HCT116 (cell line): Measurements from ENCODE around the gene SSNA1. TPM values are rescaled to one million over a fixed set of nuclear protein-coding genes. Genes with fewer than 3 reads are reported as not detected.

ENCODE experiments used
- ATAC-seq: fragments of 200-7000 bp; cut with Tn5 transposase; 2 replicates; pipeline ENCODE4 v1.9.1; 2020; ENCODE audit warnings: mild to moderate bottlenecking, moderate library complexity
- BruUV-seq: library from RNA; stranded (reverse); fragments of 400-500 nt; replicated peaks from 2 replicates; lab custom pipeline; 2021; lab: Mats Ljungman, UMichigan
- CTCF ChIA-PET: fragments of 300-600 bp; sonication (Branson Sonifier 250); formaldehyde crosslinking; loops from one replicate; lab custom pipeline; 2021; ENCODE audit warnings: antibody characterized with exemption; lab: Charles Lee
- POLR2A ChIA-PET: fragments of 300-600, 350-600 bp; sonication (Branson Sonifier 250); formaldehyde crosslinking; loops from one replicate; lab custom pipeline; 2021; ENCODE audit warnings: antibody characterized with exemption; lab: Charles Lee
- RAD21 ChIA-PET, 2 experiments: fragments of 300-600 bp; sonication (Branson Sonifier 250); formaldehyde crosslinking; loops; one replicate each; lab custom pipeline; 2023; ENCODE audit warnings: low total read pairs in 2 of 2; ENCODE audit not compliant: uncharacterized antibody in 2 of 2, unreplicated experiment in 2 of 2, low non-redundant PET in 1 of 2; lab: Charles Lee
- DNase-seq: peaks from one replicate; pipeline ENCODE4 v3.0.0-alpha.2; 2010; ENCODE audit warnings: low read depth, low spot score
- H2AFZ ChIP-seq: fragments of 200-600 bp; shearing (Covaris generic), sonication (generic); 2 replicates; pipeline ENCODE4 v1.6.1; 2017; ENCODE audit warnings: low read depth, mixed run types, mixed read lengths, antibody characterized with exemption, low read length; ENCODE audit not compliant: poor library complexity, severe bottlenecking
- H3K27ac ChIP-seq: 2 replicates; pipeline ENCODE4 v1.5.1; 2012; ENCODE audit warnings: low read depth, low read length
- H3K27me3 ChIP-seq: fragments of 200-600 bp; sonication (generic); 2 replicates; pipeline ENCODE4 v1.6.1; 2016; ENCODE audit warnings: mixed run types, low read length, mixed read lengths; ENCODE audit not compliant: insufficient read depth
- H3K36me3 ChIP-seq, 2 experiments: fragments of 200-500 bp in 1 of 2; fragments of 200-600 bp in 1 of 2; sonication (Bioruptor generic) in 1 of 2; sonication (generic) in 1 of 2; 2 replicates each; pipeline versions ENCODE4 v1.5.1 to v1.6.1; 2014 to 2016; ENCODE audit warnings: low read length in 2 of 2, inconsistent platforms in 1 of 2, mixed read lengths in 1 of 2, mixed run types in 1 of 2; ENCODE audit not compliant: insufficient read depth in 2 of 2, control insufficient read depth in 1 of 2
- H3K4me1 ChIP-seq, 2 experiments: fragments of 200-600 bp in 1 of 2; sonication (generic) in 1 of 2; 2 replicates each; pipeline versions ENCODE4 v1.5.1 to v1.6.1; 2012 to 2017; ENCODE audit warnings: low read length in 2 of 2, inconsistent platforms in 1 of 2, mild to moderate bottlenecking in 1 of 2, mixed read lengths in 1 of 2, mixed run types in 1 of 2, moderate library complexity in 1 of 2; ENCODE audit not compliant: insufficient read depth in 2 of 2, control insufficient read depth in 1 of 2
- H3K4me2 ChIP-seq: fragments of 200-600 bp; sonication (generic); 2 replicates; pipeline ENCODE4 v1.6.1; 2017; ENCODE audit warnings: mixed run types, low read length, mixed read lengths
- H3K4me3 ChIP-seq, 2 experiments: fragments of 200-600 bp in 1 of 2; sonication (generic) in 1 of 2; replicated peaks in 1 of 2; 2 replicates each; pipeline ENCODE4 v1.5.1; 2011 to 2016; ENCODE audit warnings: low read length in 2 of 2, control low read depth in 1 of 2, low read depth in 1 of 2, mild to moderate bottlenecking in 1 of 2, mixed read lengths in 1 of 2, mixed run types in 1 of 2
- H3K79me2 ChIP-seq: fragments of 200-600 bp; sonication (generic); 2 replicates; pipeline ENCODE4 v1.6.1; 2017; ENCODE audit warnings: mild to moderate bottlenecking, mixed run types, low read length, moderate library complexity, mixed read lengths; ENCODE audit not compliant: insufficient read depth
- H3K9ac ChIP-seq: fragments of 200-600 bp; sonication (generic); 2 replicates; pipeline ENCODE4 v1.6.1; 2016; ENCODE audit warnings: low read length, mixed read lengths
- H3K9me2 ChIP-seq: fragments of 200-600 bp; sonication (generic), shearing (Covaris generic); 2 replicates; pipeline ENCODE4 v1.6.1; 2017; ENCODE audit warnings: mixed run types, mild to moderate bottlenecking, moderate library complexity; ENCODE audit not compliant: insufficient read depth
- H3K9me3 ChIP-seq, 2 experiments: fragments of 200-500 bp in 1 of 2; fragments of 200-600 bp in 1 of 2; sonication (Bioruptor generic) in 1 of 2; sonication (generic) in 1 of 2; 2 replicates each; pipeline ENCODE4 v1.6.1; 2014 to 2017; ENCODE audit warnings: low read length in 2 of 2, mixed read lengths in 2 of 2, inconsistent platforms in 1 of 2, low read depth in 1 of 2, mild to moderate bottlenecking in 1 of 2, mixed run types in 1 of 2, moderate library complexity in 1 of 2; ENCODE audit not compliant: control insufficient read depth in 1 of 2, insufficient read depth in 1 of 2
- H4K20me1 ChIP-seq: fragments of 200-600 bp; sonication (generic), shearing (Covaris generic); 2 replicates; pipeline ENCODE4 v1.6.1; 2017; ENCODE audit warnings: mixed run types, mild to moderate bottlenecking, moderate library complexity; ENCODE audit not compliant: insufficient read depth
- ELF1 ChIP-seq: IDR thresholded peaks from 2 replicates; pipeline ENCODE4 v1.6.1; 2012; ENCODE audit warnings: low read depth, borderline replicate concordance
- EZH2 ChIP-seq: fragments of 200-600 bp; sonication (generic); IDR thresholded peaks from 2 replicates; pipeline ENCODE4 v1.6.1; 2017; ENCODE audit warnings: antibody characterized with exemption, mixed run types
- intact Hi-C: fragments of 100-400 bp; cut with micrococcal nuclease; formaldehyde crosslinking; loops from 2 replicates; pipeline ENCODE4 v1.10.0; 2022
- total RNA-seq: library from RNA; stranded (reverse); gene quantifications from one replicate; pipeline ENCODE4 v1.2.1, GENCODE V29; 2021; ENCODE audit not compliant: unreplicated experiment
- TF ChIP-seq, protein P1 (sequence below), 3 experiments: fragments of 200-600 bp in 1 of 3; sonication (generic) in 1 of 3; IDR thresholded peaks in 2 of 3; conservative IDR thresholded peaks in 1 of 3; 2 replicates each; pipeline ENCODE4 v1.5.1; 2012 to 2017; ENCODE audit warnings: low read depth in 2 of 3, low read length in 2 of 3, antibody characterized with exemption in 1 of 3, borderline replicate concordance in 1 of 3, control low read depth in 1 of 3, mild to moderate bottlenecking in 1 of 3, mixed read lengths in 1 of 3, mixed run types in 1 of 3, moderate library complexity in 1 of 3; ENCODE audit not compliant: insufficient read depth in 1 of 3

The SSNA1 gene
- total RNA-seq, 1 experiment from 2014 or later: 84.7 TPM

DNA sequence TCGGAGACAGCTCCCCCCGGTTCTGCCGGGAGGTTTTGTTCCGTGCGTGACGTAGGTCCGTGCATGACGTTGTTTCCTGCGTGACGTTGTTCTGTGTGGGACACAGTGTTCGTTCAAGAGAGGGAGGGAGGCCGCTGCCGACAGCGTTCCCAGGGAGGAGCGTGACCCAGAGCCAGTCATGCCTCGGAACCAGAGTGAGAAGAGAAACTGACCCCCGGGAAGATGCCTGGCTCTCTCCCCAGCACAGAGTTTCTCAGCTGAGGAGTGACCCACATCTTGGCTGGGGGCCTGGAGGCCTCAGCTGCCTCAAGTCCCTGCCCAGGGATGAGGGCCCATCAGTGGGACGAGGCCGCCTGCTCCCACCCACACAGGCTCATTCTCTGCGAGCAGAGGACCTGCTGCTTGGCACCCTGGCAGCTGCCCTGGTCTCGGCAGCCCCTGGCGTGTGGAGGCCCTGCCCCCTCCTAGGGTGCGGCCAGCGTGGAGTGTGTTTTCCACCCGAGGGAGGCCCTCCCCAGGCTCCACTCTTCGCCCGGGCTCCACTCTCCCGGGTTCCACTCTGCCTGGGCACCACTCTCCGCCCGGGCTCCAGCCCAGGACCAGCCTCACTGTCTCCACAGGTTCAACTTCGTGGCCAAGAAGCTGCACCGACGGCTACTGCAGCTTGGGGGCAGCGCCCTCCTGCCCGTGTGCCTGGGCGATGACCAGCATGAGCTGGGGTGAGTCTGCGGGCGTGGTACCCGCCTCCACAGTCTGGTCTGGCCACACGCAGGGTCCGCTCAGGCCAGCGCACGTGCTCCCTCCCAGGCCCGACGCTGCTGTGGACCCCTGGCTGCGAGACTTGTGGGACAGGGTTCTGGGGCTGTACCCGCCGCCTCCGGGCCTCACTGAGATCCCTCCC lies 24.9 kb downstream of the SSNA1 start:
- DNase-seq: no peak
- POLR2A ChIA-PET: interaction anchor here (0.9 to 1.5 kb wide), 5 partner anchors 10 to 50 kb away, joined by 3 to 4 read pairs (median 3); partner anchors contain the start of gene CYSRT1
- H3K27ac ChIP-seq: peak overlapping the region; percentile 45; the same call in 1 of the 2 replicates
- no peak overlapping the region for H3K4me2 ChIP-seq
- no peak overlapping the region for H2AFZ ChIP-seq
- peaks cover 19 to 32% of the 10 kb centered on the region in 2 experiments for H3K4me1 ChIP-seq
- no peaks in the 10 kb centered on the region for H3K9me2 ChIP-seq
- H3K9ac ChIP-seq: no peak overlapping the region
- intact Hi-C loops: no loop called here
- CTCF ChIA-PET: interaction anchor here (0.7 to 2.4 kb wide), 6 partner anchors 9 to 49 kb away, joined by 3 to 16 read pairs (median 5); partner anchors contain the start of genes RNF208 and RNF224
- no peaks in the 10 kb centered on the region for H3K9me3 ChIP-seq
- no peaks in the 10 kb centered on the region for H3K79me2 ChIP-seq
- H3K36me3 ChIP-seq: peaks cover 0 to 7% of the 10 kb centered on the region in 2 experiments; a peak in 1 of 4 replicates
- H3K27me3 ChIP-seq: no peaks in the 10 kb centered on the region
- RAD21 ChIA-PET: interaction anchor here (0.7 to 0.8 kb wide), 2 partner anchors 14 kb away, joined by 3 to 4 read pairs; partner anchors contain the start of gene RNF224 (in 2 of the 2)
- no TSS peak for BruUV-seq
- H4K20me1 ChIP-seq: no peaks in the 10 kb centered on the region
- ATAC-seq: peak; percentile 33
- TF ChIP-seq, protein P1, sequence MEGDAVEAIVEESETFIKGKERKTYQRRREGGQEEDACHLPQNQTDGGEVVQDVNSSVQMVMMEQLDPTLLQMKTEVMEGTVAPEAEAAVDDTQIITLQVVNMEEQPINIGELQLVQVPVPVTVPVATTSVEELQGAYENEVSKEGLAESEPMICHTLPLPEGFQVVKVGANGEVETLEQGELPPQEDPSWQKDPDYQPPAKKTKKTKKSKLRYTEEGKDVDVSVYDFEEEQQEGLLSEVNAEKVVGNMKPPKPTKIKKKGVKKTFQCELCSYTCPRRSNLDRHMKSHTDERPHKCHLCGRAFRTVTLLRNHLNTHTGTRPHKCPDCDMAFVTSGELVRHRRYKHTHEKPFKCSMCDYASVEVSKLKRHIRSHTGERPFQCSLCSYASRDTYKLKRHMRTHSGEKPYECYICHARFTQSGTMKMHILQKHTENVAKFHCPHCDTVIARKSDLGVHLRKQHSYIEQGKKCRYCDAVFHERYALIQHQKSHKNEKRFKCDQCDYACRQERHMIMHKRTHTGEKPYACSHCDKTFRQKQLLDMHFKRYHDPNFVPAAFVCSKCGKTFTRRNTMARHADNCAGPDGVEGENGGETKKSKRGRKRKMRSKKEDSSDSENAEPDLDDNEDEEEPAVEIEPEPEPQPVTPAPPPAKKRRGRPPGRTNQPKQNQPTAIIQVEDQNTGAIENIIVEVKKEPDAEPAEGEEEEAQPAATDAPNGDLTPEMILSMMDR (IDR thresholded peaks at IDR 0.05 in 2 of 3, conservative IDR thresholded peaks at IDR 0.05 in 1 of 3; ENCODE audit: borderline replicate concordance in 1 of 3, insufficient read depth in 1 of 3, low read depth in 2 of 3, low read length in 2 of 3): peak in 2 of 3 experiments; percentile 63; a peak in 4 of 6 replicates
- TF ChIP-seq EZH2: no peak
- TF ChIP-seq ELF1: no peak
- no peak overlapping the region for H3K4me3 ChIP-seq
